Stimulated activated naive CD8-positive, alpha-beta T cell treated with anti-CD3 and anti-CD28 coated beads, Interleukin-15, Interleukin-2, amounts not matched to agents 100 ng/mL and 50 ng/mL, for 24 hours (primary cell): ENCODE results near the gene DMRTC1B.
"Not testable (repeated sequence)": the region's sequence is repeated elsewhere in the genome, so short reads cannot be mapped to it uniquely, and the experiment has no call there.

Experiments
- H3K27ac Mint-ChIP-seq: one replicate; pipeline ENCODE4 v1.8.0; 2021; ENCODE audit warnings: mild to moderate bottlenecking, mixed read lengths
- H3K27me3 Mint-ChIP-seq: one replicate; pipeline ENCODE4 v1.8.0; 2021; ENCODE audit warnings: mixed read lengths
- H3K36me3 Mint-ChIP-seq: one replicate; pipeline ENCODE4 v1.8.0; 2021; ENCODE audit warnings: low read depth, mixed read lengths
- H3K4me1 Mint-ChIP-seq: one replicate; pipeline ENCODE4 v1.8.0; 2021; ENCODE audit warnings: low read depth, mixed read lengths
- H3K4me3 Mint-ChIP-seq: one replicate; pipeline ENCODE4 v1.8.0; 2021; ENCODE audit warnings: mild to moderate bottlenecking, mixed read lengths
- H3K9me3 Mint-ChIP-seq: one replicate; pipeline ENCODE4 v1.8.0; 2021; ENCODE audit warnings: mixed read lengths

Gene DMRTC1B, protein sequence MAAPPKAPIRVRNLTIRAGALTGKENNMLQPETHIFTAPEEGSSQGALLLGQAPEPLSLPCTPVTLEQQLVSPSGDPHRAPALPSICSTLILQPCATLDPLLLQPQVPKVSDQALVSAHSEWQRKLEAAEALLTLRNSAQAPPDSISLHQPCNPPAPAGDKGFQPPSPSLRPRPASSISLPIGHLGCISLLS

DNA sequence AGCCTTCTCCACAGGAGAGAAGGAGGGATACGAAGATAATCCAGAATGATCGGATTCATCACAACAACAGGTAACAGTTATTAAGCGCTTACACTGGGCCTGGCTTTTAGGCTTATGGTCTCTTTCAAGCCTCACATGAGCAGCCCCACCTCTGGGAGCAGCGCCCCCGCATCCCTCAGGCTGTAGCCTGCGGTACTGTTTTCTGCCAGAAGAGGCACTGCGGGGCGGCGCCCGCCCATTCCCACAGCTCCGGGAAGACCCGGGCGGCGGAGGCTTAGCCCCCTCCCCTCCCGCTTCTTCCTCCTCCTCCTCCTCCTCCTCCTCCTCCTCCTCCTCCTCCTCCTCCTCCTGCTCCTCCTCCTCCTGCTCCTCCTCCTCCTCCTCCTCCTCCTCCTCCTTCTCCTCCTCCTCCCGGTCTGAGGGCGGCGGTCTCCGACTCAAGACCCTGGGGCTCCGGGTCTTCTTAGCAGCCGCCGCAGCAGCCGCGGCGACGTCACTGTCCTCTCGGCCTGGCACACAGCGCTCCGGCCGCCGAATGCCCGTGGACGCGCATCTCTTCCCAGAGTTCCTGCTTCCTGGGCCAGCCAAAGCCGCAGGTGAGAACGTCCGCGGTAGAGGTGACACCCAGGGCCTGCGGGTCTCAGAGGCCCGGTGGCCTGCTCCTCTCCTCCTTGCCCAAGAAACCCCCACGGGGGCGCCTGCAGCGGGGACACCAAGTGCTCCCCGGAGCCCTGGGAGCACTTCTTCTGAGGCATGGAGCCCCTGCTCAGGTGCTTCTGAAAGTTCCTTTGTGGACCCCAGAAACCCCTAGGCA lies at the start of gene DMRTC1B:
TSS of gene DMRTC1B (plus strand) at position 238 of the 814 bp plus-strand sequence. CDS start 68,246 bp downstream, outside the sequence.
- not testable (repeated sequence) for H3K4me1 Mint-ChIP-seq, H3K4me3 Mint-ChIP-seq, H3K36me3 Mint-ChIP-seq, H3K27me3 Mint-ChIP-seq, H3K9me3 Mint-ChIP-seq, H3K27ac Mint-ChIP-seq

DNA sequence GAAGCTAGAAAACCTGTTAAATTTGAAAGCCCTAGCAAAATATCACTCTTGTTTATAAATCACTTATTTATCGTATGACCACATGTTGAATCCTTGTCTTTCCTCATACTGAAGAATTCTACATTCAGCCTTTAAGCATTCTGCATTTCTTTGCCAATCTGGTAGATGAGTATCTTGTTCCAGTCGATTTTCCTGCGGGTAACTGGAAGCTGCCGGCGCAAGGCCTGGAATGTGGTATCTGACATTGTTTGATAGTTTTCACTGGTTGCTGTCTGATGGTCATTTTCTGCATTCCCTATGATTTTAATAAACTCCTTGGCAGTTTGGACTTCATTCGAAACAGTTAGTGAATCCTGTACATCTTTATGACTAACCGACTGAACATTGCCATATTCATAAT lies 48.8 kb upstream of the DMRTC1B start:
- no peaks in the 10 kb centered on the region for H3K4me1 Mint-ChIP-seq

DNA sequence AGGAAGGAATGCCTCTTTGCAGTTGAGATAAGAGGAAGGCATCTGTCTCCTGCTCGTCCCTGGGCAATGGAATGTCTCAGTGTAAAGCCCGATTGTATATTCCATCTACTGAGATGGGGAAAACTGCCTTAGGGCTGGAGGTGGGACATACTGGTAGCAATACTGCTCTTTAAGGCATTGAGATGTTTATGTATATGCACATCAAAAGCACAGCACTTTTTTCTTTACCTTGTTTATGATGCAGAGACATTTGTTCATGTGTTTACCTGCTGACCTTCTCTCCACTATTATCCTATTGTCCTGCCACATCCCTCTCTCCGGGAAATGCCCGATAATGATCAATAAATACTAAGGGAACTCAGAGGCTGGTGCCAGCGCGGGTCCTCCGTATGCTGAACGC lies 43.1 kb upstream of the DMRTC1B start:
- peaks cover 34% of the 10 kb centered on the region for H3K27me3 Mint-ChIP-seq
- H3K4me3 Mint-ChIP-seq, H3K4me1 Mint-ChIP-seq, H3K27ac Mint-ChIP-seq, H3K36me3 Mint-ChIP-seq, H3K9me3 Mint-ChIP-seq: not testable (repeated sequence)

More for the DNA sequence above, 48.8 kb upstream of the DMRTC1B start:
- H3K36me3 Mint-ChIP-seq, result no peaks in the 10 kb centered on the region
- no peak overlapping the region for H3K4me3 Mint-ChIP-seq
- peaks cover 16% of the 10 kb centered on the region for H3K27me3 Mint-ChIP-seq
- no peaks in the 10 kb centered on the region for H3K9me3 Mint-ChIP-seq
- no peak overlapping the region for H3K27ac Mint-ChIP-seq

DNA sequence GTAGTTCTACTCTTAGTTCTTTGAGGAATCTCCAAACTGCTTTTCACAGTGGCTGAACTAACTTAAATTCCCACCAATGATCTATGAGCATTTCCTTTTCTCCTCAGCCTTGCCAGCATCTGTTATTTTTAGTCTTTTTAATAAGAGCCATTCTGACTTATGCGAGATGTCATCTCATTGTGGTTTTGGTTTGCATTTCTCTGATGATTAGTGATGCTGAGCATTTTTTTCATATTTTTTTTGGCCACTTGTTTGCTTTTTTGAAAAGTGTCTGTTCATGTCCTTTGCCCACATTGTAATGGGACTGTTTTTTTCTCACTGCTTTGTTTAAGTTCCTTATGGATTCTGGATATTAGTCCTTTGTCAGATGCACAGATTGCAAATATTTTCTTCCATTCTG lies 41.1 kb upstream of the DMRTC1B start:
- H3K36me3 Mint-ChIP-seq, result no peaks in the 10 kb centered on the region
- H3K9me3 Mint-ChIP-seq, result no peaks in the 10 kb centered on the region

DNA sequence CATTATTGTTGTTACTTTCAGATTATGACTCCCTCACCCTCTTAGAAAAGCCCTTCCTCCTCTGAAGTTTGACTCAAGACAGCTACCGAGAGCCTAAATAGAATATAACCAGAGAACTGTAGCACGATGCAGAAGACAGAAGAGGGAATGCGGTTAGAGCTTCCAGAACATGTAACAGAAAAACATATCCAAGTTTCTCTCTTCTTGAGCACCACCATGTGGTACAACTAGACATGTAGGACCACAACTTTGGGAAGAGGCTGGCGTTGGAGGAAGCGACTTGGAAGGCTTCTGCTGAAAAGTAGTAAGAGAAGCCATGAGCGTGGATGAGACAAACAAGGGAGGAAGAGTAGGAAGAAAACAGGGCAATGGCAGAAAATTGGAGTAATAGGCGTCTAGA lies 31.1 kb upstream of the DMRTC1B start:
- not testable (repeated sequence) for H3K27ac Mint-ChIP-seq, H3K27me3 Mint-ChIP-seq, H3K36me3 Mint-ChIP-seq, H3K4me1 Mint-ChIP-seq, H3K9me3 Mint-ChIP-seq, H3K4me3 Mint-ChIP-seq

More for the DNA sequence above, 41.1 kb upstream of the DMRTC1B start:
- Mint-ChIP-seq H3K27ac (no peak overlapping the region), H3K4me1 (no peaks in the 10 kb centered on the region), H3K4me3 (no peak overlapping the region), H3K27me3 (peaks cover 36% of the 10 kb centered on the region)

DNA sequence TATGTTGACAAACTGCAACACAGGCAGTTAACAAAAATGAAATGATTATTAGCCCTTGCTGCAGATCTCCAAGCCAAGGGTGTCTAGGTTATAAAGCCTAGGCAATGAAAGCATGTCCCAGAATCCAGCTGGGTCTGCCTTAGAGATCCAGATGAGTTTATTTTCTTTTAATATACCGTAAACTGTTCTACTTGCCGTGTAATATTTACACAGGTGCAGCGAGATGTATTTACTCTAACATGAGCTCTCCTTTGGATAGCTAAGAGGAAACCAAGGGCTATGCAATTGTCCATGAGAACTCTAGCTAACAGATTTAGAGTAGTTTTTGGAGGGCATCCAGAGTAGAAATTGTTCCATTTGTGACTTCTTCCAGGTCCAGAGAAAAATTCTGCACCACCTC lies 28.1 kb upstream of the DMRTC1B start:
- not testable (repeated sequence) for H3K4me3 Mint-ChIP-seq, H3K27me3 Mint-ChIP-seq, H3K4me1 Mint-ChIP-seq, H3K36me3 Mint-ChIP-seq, H3K9me3 Mint-ChIP-seq, H3K27ac Mint-ChIP-seq

DNA sequence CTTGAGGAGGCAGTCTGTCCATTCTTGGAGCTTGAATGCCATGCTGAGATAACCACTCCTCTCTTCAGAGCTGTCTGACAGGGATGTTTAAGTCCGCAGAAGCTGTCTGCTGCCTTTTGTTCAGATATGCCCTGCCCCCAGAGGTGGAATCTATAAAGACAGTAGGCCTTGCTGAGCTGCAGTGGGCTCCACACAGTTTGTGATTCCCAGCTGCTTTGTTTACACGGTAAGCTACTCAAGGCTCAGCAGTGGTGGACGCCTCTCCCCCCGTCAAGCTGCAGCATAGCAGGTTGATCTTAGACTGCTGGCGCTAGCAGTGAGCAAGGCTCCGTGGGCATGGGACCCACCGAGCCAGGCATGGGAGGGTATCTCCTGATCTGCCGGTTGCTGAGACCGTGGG lies 16.2 kb upstream of the DMRTC1B start:
- H3K4me3 Mint-ChIP-seq, H3K27ac Mint-ChIP-seq, H3K4me1 Mint-ChIP-seq, H3K9me3 Mint-ChIP-seq, H3K36me3 Mint-ChIP-seq, H3K27me3 Mint-ChIP-seq: not testable (repeated sequence)

DNA sequence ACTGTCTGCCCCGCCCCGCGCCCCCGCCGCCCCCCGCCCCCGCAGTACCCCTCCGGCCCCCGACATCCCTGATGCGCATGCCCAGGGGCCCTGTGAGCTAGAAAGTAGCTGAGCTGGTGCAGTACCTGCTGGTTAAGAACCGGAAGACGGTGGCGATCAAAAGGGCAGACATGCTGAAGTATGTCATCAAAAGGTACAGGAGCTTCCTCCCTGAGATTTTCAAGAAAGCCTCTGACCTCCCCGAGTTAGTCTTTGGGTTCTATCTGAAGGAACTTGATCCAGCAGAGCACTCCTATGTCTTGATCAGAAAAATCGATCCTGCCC lies 739 bp downstream of the DMRTC1B start:
- not testable (repeated sequence) for H3K27me3 Mint-ChIP-seq, H3K9me3 Mint-ChIP-seq, H3K4me1 Mint-ChIP-seq

DNA sequence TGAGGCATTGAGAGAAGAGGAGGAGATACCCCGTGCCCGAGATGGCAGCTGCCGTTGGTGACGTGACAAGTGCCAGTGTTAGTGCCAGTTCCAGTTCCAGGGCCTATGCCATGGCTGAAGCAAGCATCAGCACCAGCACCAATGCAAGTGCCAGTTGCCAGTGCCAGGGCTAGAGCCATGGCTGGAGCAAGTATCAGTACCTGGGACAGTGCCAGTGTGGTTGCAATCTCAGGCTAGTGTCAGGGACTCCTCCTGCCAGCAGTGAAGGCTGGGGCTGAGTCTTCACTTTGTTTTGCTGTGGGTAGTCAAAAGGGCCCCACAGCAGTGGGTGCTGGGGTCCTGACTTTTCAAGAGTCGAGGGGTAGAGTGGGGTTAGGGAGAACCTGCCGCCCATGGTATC lies 1.5 kb downstream of the DMRTC1B start:
- not testable (repeated sequence) for H3K27me3 Mint-ChIP-seq, H3K4me1 Mint-ChIP-seq, H3K27ac Mint-ChIP-seq, H3K9me3 Mint-ChIP-seq, H3K4me3 Mint-ChIP-seq, H3K36me3 Mint-ChIP-seq

More for the DNA sequence above, 739 bp downstream of the DMRTC1B start:
- not testable (repeated sequence) for H3K36me3 Mint-ChIP-seq, H3K4me3 Mint-ChIP-seq, H3K27ac Mint-ChIP-seq

DNA sequence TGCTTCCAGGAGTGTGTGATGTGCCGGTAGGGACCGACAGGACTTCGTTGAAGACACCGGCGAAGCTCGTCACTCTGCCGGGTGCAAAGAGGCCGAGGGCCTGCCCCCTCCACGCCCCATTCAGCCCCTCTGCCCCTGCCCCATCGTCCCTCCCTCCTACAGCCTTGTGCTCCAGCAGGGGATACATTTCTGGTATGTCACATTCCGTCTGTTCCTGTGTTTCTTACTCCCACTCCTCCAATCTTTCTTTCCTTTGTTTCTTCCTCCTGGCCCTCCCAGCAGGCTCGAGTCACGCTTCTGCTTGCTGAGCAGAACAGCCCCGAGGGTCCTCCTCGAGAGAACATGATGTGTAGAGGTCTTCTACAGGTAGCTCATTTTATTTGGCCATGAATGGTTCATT lies 5.9 kb downstream of the DMRTC1B start, which contains the start of gene FAM236B:
TSS of gene FAM236B (minus strand) at position 101 of the 400 bp plus-strand sequence. CDS start at position 1, 100 bp downstream.
- H3K27me3 Mint-ChIP-seq, H3K4me3 Mint-ChIP-seq, H3K36me3 Mint-ChIP-seq, H3K9me3 Mint-ChIP-seq, H3K27ac Mint-ChIP-seq, H3K4me1 Mint-ChIP-seq: not testable (repeated sequence)

DNA sequence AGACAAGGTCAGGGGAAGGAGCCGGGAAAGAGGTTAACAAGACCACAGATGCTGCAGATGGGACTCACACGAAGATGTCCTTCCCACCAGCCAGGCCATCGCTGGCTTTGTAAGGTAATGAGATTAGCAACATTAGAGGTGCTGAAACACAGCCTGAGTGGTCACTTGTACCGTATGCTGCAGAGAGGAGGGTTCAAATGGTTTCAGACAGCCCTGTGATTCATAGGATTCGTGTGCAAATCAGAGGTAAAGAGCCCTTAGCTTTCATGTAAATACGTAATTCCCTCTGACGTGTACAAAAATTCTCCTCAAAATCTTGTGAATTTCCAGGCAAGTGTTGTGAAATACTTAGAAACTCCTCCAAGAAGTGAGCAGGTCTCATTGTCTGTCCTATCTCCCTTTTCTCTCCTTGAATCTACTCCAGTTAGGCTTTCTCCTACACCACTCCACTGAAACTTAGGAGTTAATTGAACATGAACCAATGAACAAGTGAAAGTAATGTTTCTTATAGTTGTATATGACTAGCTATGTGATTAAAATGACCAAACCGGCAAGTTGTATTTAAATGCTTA lies 6.8 kb downstream of the DMRTC1B start:
- not testable (repeated sequence) for H3K27ac Mint-ChIP-seq, H3K4me3 Mint-ChIP-seq, H3K27me3 Mint-ChIP-seq, H3K4me1 Mint-ChIP-seq, H3K9me3 Mint-ChIP-seq, H3K36me3 Mint-ChIP-seq

DNA sequence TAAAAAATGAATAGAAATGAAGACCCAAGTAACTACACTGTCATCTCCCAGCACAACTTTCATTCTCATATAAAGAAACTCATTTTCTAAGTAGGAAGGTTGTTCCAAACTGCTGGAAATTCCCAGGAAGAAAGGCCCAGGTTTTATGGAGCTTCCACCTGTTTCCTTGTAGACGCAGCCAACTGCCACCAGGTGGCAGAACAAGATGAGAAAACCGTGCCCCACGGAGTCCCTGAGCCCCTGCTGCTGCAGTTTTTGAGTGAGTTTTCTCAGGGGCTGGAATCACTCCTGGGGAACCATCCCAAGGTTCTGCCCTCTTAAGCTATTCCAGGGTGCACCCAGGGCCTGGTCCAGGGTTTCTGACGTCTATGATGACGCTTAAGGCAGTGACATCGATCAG lies 7.3 kb downstream of the DMRTC1B start:
- not testable (repeated sequence) for H3K9me3 Mint-ChIP-seq, H3K4me3 Mint-ChIP-seq, H3K27ac Mint-ChIP-seq, H3K27me3 Mint-ChIP-seq, H3K4me1 Mint-ChIP-seq, H3K36me3 Mint-ChIP-seq

DNA sequence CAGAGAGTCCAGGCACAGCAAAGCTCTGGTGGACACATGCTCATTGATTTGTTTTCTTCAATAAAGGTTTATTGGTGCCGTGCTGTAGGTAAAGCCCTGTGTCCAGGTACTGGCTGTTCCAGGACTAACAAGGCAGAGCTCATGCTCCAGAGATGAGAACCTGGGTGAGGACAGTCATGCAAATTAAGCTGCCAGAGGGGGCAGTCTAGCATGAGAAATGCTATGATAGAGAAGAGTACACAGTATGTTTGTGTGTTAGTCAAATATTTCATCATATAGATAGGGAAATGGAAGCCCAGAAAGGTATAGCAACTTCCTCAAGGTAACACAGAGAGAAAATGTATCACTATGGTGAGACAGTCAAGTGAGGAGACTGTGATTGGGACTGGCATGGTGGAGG lies 11.5 kb downstream of the DMRTC1B start:
- H3K27ac Mint-ChIP-seq, H3K36me3 Mint-ChIP-seq, H3K27me3 Mint-ChIP-seq, H3K4me1 Mint-ChIP-seq, H3K4me3 Mint-ChIP-seq, H3K9me3 Mint-ChIP-seq: not testable (repeated sequence)

DNA sequence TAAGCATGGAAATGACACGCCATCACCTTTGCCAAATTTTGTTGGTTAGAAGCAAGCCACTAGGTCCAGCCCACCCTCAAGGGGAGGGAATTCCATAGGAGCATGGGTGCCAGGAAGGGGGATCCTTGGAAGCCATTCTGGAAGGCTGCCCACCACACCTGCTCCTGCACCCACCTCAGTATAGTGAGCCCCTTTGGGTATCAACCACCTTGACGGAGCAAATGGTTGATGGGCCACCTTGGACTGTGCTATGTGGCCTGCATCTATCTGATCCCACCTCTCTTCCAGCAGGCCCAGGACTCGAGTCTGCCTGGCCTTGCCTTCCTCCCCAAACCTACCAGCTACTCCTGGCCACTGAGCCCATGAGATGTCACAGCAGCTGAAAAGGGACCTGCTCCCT lies 13.7 kb downstream of the DMRTC1B start:
- H3K27me3 Mint-ChIP-seq, H3K27ac Mint-ChIP-seq, H3K36me3 Mint-ChIP-seq, H3K4me3 Mint-ChIP-seq, H3K4me1 Mint-ChIP-seq, H3K9me3 Mint-ChIP-seq: not testable (repeated sequence)

DNA sequence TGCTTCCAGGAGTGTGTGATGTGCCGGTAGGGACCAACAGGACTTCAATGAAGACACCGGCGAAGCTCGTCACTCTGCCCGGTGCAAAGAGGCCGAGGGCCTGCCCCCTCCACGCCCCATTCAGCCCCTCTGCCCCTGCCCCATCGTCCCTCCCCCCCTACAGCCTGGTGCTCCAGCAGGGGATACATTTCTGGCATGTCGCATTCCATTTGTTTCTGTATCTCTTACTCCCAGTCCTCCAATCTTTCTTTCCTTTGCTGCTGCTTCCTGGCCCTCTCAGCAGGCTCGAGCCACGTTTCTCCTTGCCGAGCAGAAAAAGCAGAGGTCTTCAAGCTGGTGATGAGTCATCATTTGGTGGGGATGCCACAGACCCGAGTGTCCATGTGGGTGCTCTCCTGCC lies 31.4 kb downstream of the DMRTC1B start, which contains the start of gene FAM236D:
TSS of gene FAM236D (minus strand) at position 101 of the 400 bp plus-strand sequence. CDS start at position 1, 100 bp downstream.
- H3K27me3 Mint-ChIP-seq, H3K27ac Mint-ChIP-seq, H3K9me3 Mint-ChIP-seq, H3K4me3 Mint-ChIP-seq, H3K4me1 Mint-ChIP-seq, H3K36me3 Mint-ChIP-seq: not testable (repeated sequence)

DNA sequence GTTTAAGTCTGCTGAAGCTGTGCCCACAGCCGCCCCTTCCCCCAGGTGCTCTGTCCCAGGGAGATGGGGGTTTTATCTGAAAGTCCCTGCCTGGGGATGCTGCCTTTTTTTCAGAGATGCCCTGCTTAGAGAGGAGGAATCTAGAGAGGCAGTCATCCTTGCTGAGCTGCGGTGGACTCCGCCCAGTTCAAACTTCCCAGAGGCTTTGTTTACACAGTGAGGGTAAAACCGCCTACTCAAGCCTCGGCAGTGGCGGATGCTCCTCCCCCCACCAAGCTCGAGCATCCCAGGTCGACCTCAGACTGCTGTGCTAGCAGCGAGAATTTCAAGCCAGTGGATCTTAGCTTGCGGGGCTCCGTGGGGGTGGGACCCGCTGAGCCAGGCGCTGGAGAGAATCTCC lies 54.0 kb downstream of the DMRTC1B start:
- H3K4me1 Mint-ChIP-seq, H3K4me3 Mint-ChIP-seq, H3K27me3 Mint-ChIP-seq, H3K36me3 Mint-ChIP-seq, H3K27ac Mint-ChIP-seq, H3K9me3 Mint-ChIP-seq: not testable (repeated sequence)
